Gastrocnemius medialis (tissue), 4 donors: ENCODE measurements around the gene C18orf63. TPM values are rescaled to one million over a fixed set of nuclear protein-coding genes. Genes with fewer than 3 reads are reported as not detected.
"Not testable (repeated sequence)": the region's sequence is repeated elsewhere in the genome, so short reads cannot be mapped to it uniquely, and the experiment has no call there.

Source experiments
- ATAC-seq, 2 donors: fragments of 150-250 bp; one replicate each; pipeline ENCODE4 v1.9.1; 2016
- DNase-seq, 2 donors: peaks; one replicate each; pipeline ENCODE4 v3.0.0-alpha.2; 2019
- H3K27ac ChIP-seq, 4 donors: fragments of 200-600 bp; sonication (generic); 1 replicate in 1 of 4; 2 replicates in 3 of 4; pipeline ENCODE4 v1.5.1; 2016 to 2018; ENCODE audit warnings: mild to moderate bottlenecking in 2 of 4, moderate library complexity in 1 of 4
- H3K27me3 ChIP-seq, 3 donors: fragments of 200-600 bp; sonication (generic) in 2 of 3; 1 replicate in 1 of 3; 2 replicates in 2 of 3; pipeline versions ENCODE4 v1.5.1 to v1.6.0; 2016 to 2019; ENCODE audit warnings: mild to moderate bottlenecking in 1 of 3, moderate library complexity in 1 of 3
- H3K36me3 ChIP-seq, 2 donors: fragments of 200-600 bp; sonication (generic) in 1 of 2; one replicate each; pipeline ENCODE4 v1.5.1; 2017 to 2018
- H3K4me1 ChIP-seq, 2 donors: fragments of 200-600 bp; sonication (generic) in 1 of 2; one replicate each; pipeline ENCODE4 v1.5.1; 2016 to 2017; ENCODE audit warnings: mild to moderate bottlenecking in 2 of 2
- H3K4me3 ChIP-seq, 4 donors: fragments of 200-600 bp; sonication (generic) in 3 of 4; 1 replicate in 1 of 4; 2 replicates in 3 of 4; pipeline ENCODE4 v1.5.1; 2016 to 2019; ENCODE audit warnings: mild to moderate bottlenecking in 2 of 4
- H3K9me3 ChIP-seq, 3 donors: fragments of 200-600 bp; sonication (generic) in 2 of 3; 1 replicate in 1 of 3; 2 replicates in 2 of 3; pipeline ENCODE4 v1.5.1; 2016 to 2019
- POLR2A ChIP-seq, 2 donors: fragments of 450-650 bp; IDR thresholded peaks; one replicate each; pipeline ENCODE4 v1.6.1; 2017; ENCODE audit warnings: antibody characterized with exemption in 2 of 2, mild to moderate bottlenecking in 2 of 2, moderate library complexity in 2 of 2
- in situ Hi-C, 4 donors: fragments of 200-750 bp; cut with MboI; loops; one replicate each; pipeline versions ENCODE4 v1.15.0 to v1.8.0; 2017; ENCODE audit warnings: low sequenced_read_pairs in 4 of 4
- intact Hi-C: fragments of 100-400 bp; cut with DNase I; formaldehyde crosslinking; loops from one replicate; pipeline ENCODE4 v1.15.1; 2023; ENCODE audit warnings: low total_unique reads
- total RNA-seq, 4 donors: library from RNA; depleted of rRNA; stranded (reverse); fragments of >200 nt; gene quantifications; one replicate each; pipeline versions ENCODE4 v1.1.0 to v1.2.3, GENCODE V29; 2016
- TF ChIP-seq, protein P1 (sequence below), 5 experiments: fragments of 450-650 bp in 3 of 5; fragments of 200-600 bp in 2 of 5; sonication (generic) in 2 of 5; IDR thresholded peaks in 4 of 5; conservative IDR thresholded peaks in 1 of 5; 1 replicate in 4 of 5; 2 replicates in 1 of 5; pipeline ENCODE4 v1.5.1; 2016 to 2019; ENCODE audit warnings: antibody characterized with exemption in 5 of 5, mild to moderate bottlenecking in 3 of 5, moderate library complexity in 3 of 5

C18orf63 gene
- total RNA-seq, 4 donors from 2014 or later, result not detected

DNA sequence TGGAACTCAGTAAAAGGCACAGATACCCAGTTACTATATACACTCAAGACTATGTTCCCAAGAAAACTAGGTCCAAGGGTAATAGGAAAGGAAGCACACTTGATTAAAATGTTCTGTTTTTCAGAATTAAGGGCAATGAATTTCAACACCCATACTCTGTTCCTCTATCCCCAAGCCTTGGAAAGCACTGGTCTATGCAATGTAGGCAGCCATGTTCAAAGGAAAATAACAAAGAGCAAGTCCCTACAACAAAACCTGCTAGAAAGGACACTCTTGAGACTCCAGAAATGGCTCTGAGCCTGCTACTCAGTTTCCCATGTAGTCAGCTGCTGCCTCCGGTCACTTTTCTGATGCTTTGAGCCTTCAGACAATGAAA lies 30.7 kb upstream of the C18orf63 start:
- intact Hi-C loops (no loop called here), in situ Hi-C loops (no loop called here)
- H3K4me3 ChIP-seq, result no peak overlapping the region
- DNase-seq (no peak), ATAC-seq (no peak)
- peaks cover 32 to 45% of the 10 kb centered on the region in 2 donors for H3K4me1 ChIP-seq
- TF ChIP-seq, protein P1, sequence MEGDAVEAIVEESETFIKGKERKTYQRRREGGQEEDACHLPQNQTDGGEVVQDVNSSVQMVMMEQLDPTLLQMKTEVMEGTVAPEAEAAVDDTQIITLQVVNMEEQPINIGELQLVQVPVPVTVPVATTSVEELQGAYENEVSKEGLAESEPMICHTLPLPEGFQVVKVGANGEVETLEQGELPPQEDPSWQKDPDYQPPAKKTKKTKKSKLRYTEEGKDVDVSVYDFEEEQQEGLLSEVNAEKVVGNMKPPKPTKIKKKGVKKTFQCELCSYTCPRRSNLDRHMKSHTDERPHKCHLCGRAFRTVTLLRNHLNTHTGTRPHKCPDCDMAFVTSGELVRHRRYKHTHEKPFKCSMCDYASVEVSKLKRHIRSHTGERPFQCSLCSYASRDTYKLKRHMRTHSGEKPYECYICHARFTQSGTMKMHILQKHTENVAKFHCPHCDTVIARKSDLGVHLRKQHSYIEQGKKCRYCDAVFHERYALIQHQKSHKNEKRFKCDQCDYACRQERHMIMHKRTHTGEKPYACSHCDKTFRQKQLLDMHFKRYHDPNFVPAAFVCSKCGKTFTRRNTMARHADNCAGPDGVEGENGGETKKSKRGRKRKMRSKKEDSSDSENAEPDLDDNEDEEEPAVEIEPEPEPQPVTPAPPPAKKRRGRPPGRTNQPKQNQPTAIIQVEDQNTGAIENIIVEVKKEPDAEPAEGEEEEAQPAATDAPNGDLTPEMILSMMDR (IDR thresholded peaks at IDR 0.05 in 4 of 5, conservative IDR thresholded peaks at IDR 0.05 in 1 of 5), result no peak
- no peak for TF ChIP-seq POLR2A (IDR thresholded peaks at IDR 0.05)
- no peaks in the 10 kb centered on the region for H3K9me3 ChIP-seq
- no peaks in the 10 kb centered on the region for H3K27me3 ChIP-seq
- peak overlapping the region; percentile 44 to 72 (median 54) for H3K27ac ChIP-seq
- H3K36me3 ChIP-seq, result no peaks in the 10 kb centered on the region

DNA sequence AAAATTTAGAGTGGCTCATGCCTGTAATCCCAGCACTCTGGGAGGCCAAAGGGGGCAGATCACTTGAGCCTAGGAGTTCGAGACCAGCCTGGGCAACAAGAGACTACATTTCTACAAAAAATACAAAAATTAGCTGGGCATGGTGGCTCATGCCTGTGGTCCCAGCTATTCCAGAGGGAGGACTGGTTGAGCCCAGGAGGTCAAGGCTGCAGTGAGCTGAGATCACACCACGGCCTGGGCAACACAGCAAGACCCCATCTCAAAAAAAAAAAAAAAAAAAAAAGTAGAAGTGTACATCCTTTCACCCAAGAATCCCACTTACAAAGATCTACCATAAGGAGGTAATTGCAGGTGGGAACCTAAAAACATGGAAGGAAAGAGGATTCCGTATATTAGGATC lies 30.1 kb upstream of the C18orf63 start:
- H3K27me3 ChIP-seq, ATAC-seq, in situ Hi-C loops, H3K36me3 ChIP-seq, H3K4me3 ChIP-seq, DNase-seq, H3K9me3 ChIP-seq, intact Hi-C loops: not testable (repeated sequence)
- H3K27ac ChIP-seq, result peak overlapping the region in 1 of 4 donors; percentile 65
- peaks cover 33 to 45% of the 10 kb centered on the region in 2 donors for H3K4me1 ChIP-seq

DNA sequence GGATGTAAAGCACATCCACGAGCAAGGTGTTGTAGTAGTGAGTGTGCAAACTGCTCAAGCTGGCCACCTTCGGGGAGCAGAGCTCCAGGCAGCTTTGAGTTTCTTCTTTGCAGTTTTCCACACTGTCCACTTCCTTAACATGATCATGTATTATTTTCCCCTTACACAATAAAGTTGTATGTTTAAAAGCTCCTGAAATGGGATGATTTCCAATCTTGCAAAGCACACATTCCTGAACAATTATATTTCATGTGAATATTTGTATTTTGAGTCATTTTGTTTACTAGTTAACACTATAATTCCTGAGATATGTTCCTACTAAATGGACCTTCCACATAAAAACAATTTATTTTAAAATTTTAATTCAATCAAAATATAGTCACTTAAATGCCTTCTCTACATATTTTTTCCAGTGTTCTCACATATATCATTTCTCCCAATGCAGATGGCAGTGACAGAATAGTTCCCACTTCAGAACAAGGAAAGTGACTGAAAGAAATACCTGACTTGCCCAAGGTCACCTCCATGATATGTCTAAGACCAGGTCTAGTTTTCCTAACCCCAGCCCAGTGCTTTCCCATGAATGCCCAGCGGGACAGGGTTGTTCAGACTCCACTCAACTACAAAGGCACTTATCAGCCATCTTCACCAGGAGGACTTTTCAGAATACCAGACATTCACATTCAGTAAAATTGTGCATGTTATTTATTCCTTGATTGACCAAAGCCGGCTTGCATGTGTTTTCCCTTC lies 29.4 kb upstream of the C18orf63 start:
- ATAC-seq, result no peak
- peaks cover 35 to 42% of the 10 kb centered on the region in 2 donors for H3K4me1 ChIP-seq
- intact Hi-C loops (no loop called here), in situ Hi-C loops (no loop called here)
- DNase-seq, result no peak
- H3K27me3 ChIP-seq, result no peaks in the 10 kb centered on the region
- H3K4me3 ChIP-seq, result no peak overlapping the region
- no peaks in the 10 kb centered on the region for H3K9me3 ChIP-seq
- H3K27ac ChIP-seq, result no peak overlapping the region
- H3K36me3 ChIP-seq, result no peaks in the 10 kb centered on the region
- no peak for TF ChIP-seq POLR2A (IDR thresholded peaks at IDR 0.05)
- TF ChIP-seq, protein P1 (IDR thresholded peaks at IDR 0.05 in 4 of 5, conservative IDR thresholded peaks at IDR 0.05 in 1 of 5), result no peak

DNA sequence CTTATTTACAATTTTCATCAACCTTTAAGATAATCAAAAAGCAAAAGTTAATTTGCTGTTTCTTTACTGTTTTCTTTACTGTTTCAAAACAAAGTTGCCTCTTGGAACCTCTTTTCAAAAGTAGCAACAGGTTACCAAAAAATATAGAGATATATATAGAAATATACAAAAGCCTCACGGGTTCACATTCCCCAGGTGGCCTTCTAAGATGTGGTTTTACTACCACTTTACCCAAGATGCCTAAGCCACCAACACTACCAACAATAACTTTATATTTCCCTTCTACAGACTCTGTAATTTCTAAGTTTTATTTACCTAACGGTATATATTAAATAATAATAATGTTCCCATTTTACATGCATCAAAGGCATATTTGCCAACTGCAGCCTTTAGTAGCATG lies 28.8 kb upstream of the C18orf63 start:
- H3K9me3 ChIP-seq, result no peaks in the 10 kb centered on the region
- H3K4me3 ChIP-seq, result no peak overlapping the region
- H3K4me1 ChIP-seq, result peaks cover 32 to 36% of the 10 kb centered on the region in 2 donors
- TF ChIP-seq, protein P1 (IDR thresholded peaks at IDR 0.05 in 4 of 5, conservative IDR thresholded peaks at IDR 0.05 in 1 of 5), result no peak
- TF ChIP-seq POLR2A (IDR thresholded peaks at IDR 0.05), result no peak
- H3K27me3 ChIP-seq, result no peaks in the 10 kb centered on the region
- in situ Hi-C loops (no loop called here), intact Hi-C loops (no loop called here)
- ATAC-seq (no peak), DNase-seq (no peak)
- no peak overlapping the region for H3K27ac ChIP-seq
- no peaks in the 10 kb centered on the region for H3K36me3 ChIP-seq

DNA sequence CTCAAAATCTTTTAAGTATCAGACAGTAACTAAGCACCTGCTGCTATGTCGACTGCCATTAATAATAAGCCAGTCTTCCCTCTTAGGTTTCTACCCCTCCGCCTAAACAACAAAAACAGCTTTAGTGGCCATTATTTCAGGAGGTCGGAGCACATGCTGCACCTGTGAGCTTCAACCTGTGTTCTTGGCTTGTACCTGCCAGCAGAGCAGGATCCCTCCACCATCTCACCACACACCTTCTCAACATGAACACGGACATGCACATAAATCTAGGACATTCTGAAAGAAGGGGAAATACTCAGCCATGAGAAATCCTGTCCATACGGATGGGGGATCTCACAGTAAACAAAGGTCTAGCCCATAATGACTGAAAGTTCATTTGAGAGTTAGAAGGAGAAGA lies 27.6 kb upstream of the C18orf63 start:
- peaks cover 23 to 26% of the 10 kb centered on the region in 2 donors for H3K4me1 ChIP-seq
- intact Hi-C loops (no loop called here), in situ Hi-C loops (no loop called here)
- no peak overlapping the region for H3K4me3 ChIP-seq
- no peak for ATAC-seq
- no peaks in the 10 kb centered on the region for H3K36me3 ChIP-seq
- TF ChIP-seq POLR2A (IDR thresholded peaks at IDR 0.05), result no peak
- TF ChIP-seq, protein P1 (IDR thresholded peaks at IDR 0.05 in 4 of 5, conservative IDR thresholded peaks at IDR 0.05 in 1 of 5), result no peak
- no peaks in the 10 kb centered on the region for H3K27me3 ChIP-seq
- H3K27ac ChIP-seq, result no peak overlapping the region
- no peak for DNase-seq
- H3K9me3 ChIP-seq, result no peaks in the 10 kb centered on the region
